ENCODE results near the gene DCUN1D3. TPM values are rescaled to one million over a fixed set of nuclear protein-coding genes. Genes with fewer than 3 reads are reported as not detected.

DCUN1D3 gene
- total RNA-seq, 1 experiment from 2014 or later: 16.4 TPM

- ChIA-PET POLR2A (interaction anchor here (1.6 kb wide), 1 partner anchor 250 kb away, joined by 4 read pairs; no protein-coding TSS in a partner anchor), CTCF (interaction anchor here (1.9 to 3.2 kb wide), 4 partner anchors 24 to 337 kb away, joined by 5 to 41 read pairs (median 22); no protein-coding TSS in a partner anchor), RAD21 (ENCODE audit: low non-redundant PET in 1 of 2, low total read pairs in 2 of 2, uncharacterized antibody in 2 of 2, unreplicated experiment in 2 of 2) (interaction anchor here (0.8 to 1.7 kb wide), 4 partner anchors 49 to 232 kb away, joined by 3 to 11 read pairs (median 4); partner anchors contain the start of genes DCUN1D3 (in 1 of the 2) and LYRM1 (in 1 of the 2))
- Histone ChIP-seq H3K27ac (ENCODE audit: low read depth, low read length) (peak overlapping the region; percentile 44), H2AFZ (ENCODE audit: low read depth, low read length, poor library complexity, severe bottlenecking) (no peak overlapping the region), H3K4me3 (replicated peaks in 1 of 2; ENCODE audit: low read depth in 1 of 2, low read length in 2 of 2) (no peak overlapping the region), H3K79me2 (ENCODE audit: insufficient read depth, low read length) (no peaks in the 10 kb centered on the region), H3K9me2 (ENCODE audit: insufficient read depth) (no peaks in the 10 kb centered on the region), H4K20me1 (ENCODE audit: insufficient read depth) (no peaks in the 10 kb centered on the region), H3K9me3 (ENCODE audit: control insufficient read depth in 1 of 2, insufficient read depth in 1 of 2, low read depth in 1 of 2, low read length in 2 of 2) (no peaks in the 10 kb centered on the region), H3K4me1 (ENCODE audit: control insufficient read depth in 1 of 2, insufficient read depth in 2 of 2, low read length in 2 of 2) (peaks cover 19 to 22% of the 10 kb centered on the region in 2 experiments), H3K4me2 (ENCODE audit: low read length) (peak overlapping the region; percentile 41), H3K36me3 (ENCODE audit: control insufficient read depth in 1 of 2, insufficient read depth in 2 of 2, low read length in 2 of 2) (0 out of 4 replicates have a peak, but pooled peaks cover 0 to 5% of the 10 kb centered on the region in 2 experiments), H3K27me3 (ENCODE audit: insufficient read depth, low read length) (no peaks in the 10 kb centered on the region), H3K9ac (ENCODE audit: low read length) (no peak overlapping the region)
- DNase-seq (ENCODE audit: low read depth, low spot score): peak; percentile 28
- ATAC-seq: peak; percentile 63
- intact Hi-C loops (cut with micrococcal nuclease): loop anchor here (2.0 to 5.0 kb wide), 4 partner anchors 51 to 1826 kb away; partner anchors contain the start of genes DCUN1D3, LDAF1 and LYRM1
- TF ChIP-seq TCF7L2 (IDR thresholded peaks at IDR 0.05; ENCODE audit: borderline replicate concordance, extremely low read depth, insufficient read depth, insufficient read length): no peak
- TF ChIP-seq EZH2 (IDR thresholded peaks at IDR 0.05): no peak
- 0 out of 2 replicates have a peak, but pooled peaks have one; percentile 29 for TF ChIP-seq EGR1 (IDR thresholded peaks at IDR 0.05; ENCODE audit: low read depth)
- TF ChIP-seq, protein P1, sequence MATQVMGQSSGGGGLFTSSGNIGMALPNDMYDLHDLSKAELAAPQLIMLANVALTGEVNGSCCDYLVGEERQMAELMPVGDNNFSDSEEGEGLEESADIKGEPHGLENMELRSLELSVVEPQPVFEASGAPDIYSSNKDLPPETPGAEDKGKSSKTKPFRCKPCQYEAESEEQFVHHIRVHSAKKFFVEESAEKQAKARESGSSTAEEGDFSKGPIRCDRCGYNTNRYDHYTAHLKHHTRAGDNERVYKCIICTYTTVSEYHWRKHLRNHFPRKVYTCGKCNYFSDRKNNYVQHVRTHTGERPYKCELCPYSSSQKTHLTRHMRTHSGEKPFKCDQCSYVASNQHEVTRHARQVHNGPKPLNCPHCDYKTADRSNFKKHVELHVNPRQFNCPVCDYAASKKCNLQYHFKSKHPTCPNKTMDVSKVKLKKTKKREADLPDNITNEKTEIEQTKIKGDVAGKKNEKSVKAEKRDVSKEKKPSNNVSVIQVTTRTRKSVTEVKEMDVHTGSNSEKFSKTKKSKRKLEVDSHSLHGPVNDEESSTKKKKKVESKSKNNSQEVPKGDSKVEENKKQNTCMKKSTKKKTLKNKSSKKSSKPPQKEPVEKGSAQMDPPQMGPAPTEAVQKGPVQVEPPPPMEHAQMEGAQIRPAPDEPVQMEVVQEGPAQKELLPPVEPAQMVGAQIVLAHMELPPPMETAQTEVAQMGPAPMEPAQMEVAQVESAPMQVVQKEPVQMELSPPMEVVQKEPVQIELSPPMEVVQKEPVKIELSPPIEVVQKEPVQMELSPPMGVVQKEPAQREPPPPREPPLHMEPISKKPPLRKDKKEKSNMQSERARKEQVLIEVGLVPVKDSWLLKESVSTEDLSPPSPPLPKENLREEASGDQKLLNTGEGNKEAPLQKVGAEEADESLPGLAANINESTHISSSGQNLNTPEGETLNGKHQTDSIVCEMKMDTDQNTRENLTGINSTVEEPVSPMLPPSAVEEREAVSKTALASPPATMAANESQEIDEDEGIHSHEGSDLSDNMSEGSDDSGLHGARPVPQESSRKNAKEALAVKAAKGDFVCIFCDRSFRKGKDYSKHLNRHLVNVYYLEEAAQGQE (IDR thresholded peaks at IDR 0.05; ENCODE audit: low read depth): no peak
- peak; percentile 38; the same call in 1 of the 2 replicates for TF ChIP-seq SIN3A (IDR thresholded peaks at IDR 0.05; ENCODE audit: low read depth)
- TF ChIP-seq RAD21 (IDR thresholded peaks at IDR 0.05; ENCODE audit: low read depth): peak; percentile 40; the same call in 1 of the 2 replicates
- TF ChIP-seq CEBPB (IDR thresholded peaks at IDR 0.05; ENCODE audit: low read depth): peak; percentile 87
- no TSS peak for BruUV-seq (replicated peaks)
Measured at GRCh38 chr16:20851601-20852000, 48.6 kb downstream of the DCUN1D3 start.
